Measurements from ENCODE around the gene ARHGAP26.

Gene ARHGAP26

DNA sequence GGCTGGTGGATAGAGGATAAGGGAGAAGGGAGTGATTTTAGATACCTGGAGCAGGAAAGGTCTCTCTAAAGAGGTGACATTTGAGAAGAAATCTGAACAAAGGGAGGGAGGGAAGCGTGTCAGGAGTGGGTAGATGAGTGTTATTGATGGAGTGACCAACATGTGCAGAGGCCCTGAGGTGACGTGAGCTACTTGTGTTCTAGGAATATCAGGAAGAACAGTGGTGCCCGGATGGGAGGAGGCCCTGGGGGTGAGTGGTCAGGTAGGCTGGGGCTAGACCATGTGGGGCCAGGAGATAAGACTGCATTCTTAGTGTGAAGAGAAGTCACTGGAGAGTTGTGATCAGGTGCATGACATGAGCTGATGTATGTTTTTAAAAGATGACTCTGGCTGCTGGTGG lies 256.2 kb downstream of the ARHGAP26 start:
- no peak for DNase-seq

DNA sequence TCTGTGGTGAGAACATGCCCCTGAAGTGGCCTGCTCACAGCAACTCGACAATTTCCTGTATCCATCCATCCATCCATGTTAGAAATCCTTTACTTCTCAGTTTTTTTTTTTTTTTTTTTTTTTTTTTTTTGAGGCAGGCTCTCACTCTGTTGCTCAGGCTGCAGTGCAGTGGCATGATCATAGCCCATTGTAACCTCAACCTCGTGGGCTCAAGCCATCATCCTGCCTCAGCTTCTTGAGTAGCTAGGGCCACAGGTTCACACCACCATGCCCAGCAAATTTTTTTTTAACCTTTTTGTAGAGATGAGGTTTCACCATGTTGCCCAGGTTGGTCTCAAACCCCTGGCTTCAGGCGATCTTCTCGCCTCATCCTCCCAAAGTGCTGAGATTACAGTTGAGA lies 259.1 kb downstream of the ARHGAP26 start:
- DNase-seq: no peak

DNA sequence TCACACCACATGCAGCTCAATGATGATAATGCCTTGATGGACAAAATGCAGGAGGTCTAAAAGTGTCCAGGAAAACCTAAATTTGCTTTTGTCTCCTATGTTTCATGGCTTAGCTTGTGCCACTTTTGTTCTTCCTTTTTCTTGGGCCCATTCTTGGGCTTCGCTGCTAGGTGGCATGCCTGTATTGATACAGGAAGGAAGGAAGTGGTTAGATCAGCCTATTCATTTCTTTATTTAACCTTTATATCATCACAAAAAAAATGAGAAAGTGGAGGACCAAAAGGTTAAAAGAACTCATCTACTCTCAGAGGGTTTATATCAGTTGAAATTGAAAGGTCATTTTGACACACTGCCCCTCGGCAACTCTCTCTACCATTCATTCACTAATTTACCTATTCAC lies 260.2 kb downstream of the ARHGAP26 start:
- DNase-seq: no peak

GRCh38 chr5:143031781-143032580 lies 261.8 kb downstream of the ARHGAP26 start:
- DNase-seq: no peak

- DNase-seq: no peak
Measured at GRCh38 chr5:143032581-143032836, 262.3 kb downstream of the ARHGAP26 start.

- no peak for DNase-seq
Measured at GRCh38 chr5:143033535-143034250, 263.5 kb downstream of the ARHGAP26 start.

DNA sequence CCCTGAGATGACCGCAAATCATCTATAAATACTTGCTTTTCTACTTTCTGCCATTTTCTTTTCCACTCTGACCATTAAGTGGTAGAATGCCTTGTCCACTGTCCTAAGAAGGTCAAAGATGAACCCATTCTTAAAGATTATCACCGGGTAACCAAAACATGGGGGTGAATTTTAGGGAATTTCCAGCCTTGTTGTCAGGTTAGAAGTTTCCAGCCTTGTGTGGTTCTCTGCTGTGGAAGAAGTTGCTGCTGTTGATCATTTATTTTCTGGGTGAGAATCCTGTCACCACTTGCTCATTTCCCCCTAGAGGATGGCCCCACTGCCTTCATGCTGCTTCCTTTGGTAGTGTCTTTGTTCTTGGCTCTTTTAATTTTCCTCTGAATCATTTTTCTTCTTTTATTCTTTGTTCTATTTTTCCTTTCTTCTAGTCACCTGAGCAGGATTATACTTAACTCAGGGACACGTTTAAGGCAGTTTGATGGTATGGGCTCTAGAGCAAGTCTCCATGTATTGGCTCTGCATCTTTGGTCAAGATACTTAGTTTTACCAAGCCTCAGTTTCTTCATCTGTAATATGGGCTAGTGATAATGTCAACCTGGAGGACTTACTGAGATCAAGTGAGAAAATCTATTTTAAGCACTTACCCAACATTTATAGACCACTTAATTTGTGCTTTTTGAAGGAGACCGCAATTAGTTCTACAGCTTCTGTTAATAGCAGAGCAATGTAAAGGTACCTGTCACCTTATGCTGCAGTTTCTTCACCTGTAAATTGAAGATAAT lies 266.2 kb downstream of the ARHGAP26 start:
- DNase-seq: no peak

GRCh38 chr5:143037071-143037470 lies 266.9 kb downstream of the ARHGAP26 start:
- peak; percentile 12 for DNase-seq

DNA sequence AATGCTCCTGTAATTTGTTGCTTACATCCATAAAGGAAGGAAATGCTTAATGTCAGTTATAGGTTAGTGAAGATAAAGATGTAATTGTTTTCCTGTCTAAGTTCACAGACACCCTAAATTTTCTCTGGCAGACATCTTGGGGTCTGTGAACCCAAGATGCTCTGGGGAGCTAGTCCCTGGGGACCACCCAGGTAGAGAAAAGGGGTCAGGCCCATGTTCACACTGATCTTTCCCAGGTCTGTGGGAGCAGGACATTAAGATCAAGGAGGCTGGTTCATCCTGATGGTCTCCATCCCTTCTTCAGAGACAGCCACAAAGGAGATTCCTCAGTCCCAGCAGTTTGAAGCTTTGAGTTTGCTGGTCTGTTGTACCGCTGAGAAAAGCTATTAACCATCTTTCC lies 267.5 kb downstream of the ARHGAP26 start:
- DNase-seq: no peak

DNA sequence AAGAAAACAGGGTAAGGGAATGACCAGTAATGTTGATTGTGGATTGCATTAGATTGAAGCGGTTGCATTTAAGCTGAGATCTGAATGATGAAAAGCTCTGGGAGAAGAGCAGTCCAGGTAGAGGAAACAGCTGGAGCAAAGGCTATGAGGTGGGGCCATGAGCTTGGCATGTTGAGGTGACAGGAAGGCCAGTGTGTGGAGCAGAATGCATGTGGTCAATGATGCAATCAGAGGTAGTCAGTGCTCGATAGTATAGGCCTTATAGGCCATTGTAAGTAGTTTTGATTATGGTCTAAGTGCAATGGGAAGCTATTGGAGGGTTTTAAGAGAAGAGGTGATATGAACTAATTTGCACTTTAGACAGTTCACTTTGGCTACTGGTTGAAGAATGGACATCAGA lies 270.4 kb downstream of the ARHGAP26 start:
- DNase-seq: no peak

DNA sequence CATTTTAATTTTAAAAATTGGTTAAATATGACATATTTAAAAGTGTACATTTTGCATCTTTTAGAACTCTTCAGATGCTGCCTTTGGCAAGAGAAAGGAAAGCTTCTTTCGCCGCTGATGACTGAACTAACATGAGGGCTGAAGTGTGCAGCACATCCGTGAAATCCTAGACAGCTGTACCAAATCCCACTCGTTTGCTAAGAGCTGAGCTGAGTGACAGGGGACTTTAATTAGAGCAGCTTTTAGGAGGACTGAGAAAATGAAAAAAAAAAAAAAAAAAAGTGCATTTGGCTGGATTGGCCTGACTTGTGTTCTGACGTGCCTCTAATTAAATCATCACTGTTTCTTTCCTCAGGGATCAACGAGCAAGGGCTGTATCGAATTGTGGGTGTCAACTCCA lies 271.3 kb downstream of the ARHGAP26 start:
- DNase-seq: no peak

- peak; percentile 48 for DNase-seq
Measured at GRCh38 chr5:143041972-143042770, 272.0 kb downstream of the ARHGAP26 start.

- no peak for DNase-seq
Measured at GRCh38 chr5:143044265-143044664, 274.1 kb downstream of the ARHGAP26 start.

DNA sequence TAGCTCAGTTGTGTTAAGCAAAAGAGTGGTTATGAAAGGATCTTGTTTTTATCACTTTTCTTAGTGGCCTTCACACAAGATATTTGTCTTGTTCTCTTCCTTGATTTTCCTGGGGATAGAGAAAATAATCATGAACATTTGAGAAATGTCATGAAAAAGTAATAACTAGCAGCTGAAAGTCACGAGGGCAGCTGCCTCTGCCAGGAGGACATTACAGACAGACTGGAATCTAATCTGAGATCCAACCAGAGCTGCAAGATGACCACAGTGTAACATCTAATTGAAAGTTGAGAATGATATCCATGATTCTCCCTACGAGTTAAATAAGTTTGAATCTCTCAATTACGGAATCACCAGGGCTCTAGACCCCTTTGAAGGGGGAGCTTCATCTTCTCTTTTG lies 274.9 kb downstream of the ARHGAP26 start:
- no peak for DNase-seq

- no peak for DNase-seq
Measured at GRCh38 chr5:143046314-143046713, 276.1 kb downstream of the ARHGAP26 start.

DNA sequence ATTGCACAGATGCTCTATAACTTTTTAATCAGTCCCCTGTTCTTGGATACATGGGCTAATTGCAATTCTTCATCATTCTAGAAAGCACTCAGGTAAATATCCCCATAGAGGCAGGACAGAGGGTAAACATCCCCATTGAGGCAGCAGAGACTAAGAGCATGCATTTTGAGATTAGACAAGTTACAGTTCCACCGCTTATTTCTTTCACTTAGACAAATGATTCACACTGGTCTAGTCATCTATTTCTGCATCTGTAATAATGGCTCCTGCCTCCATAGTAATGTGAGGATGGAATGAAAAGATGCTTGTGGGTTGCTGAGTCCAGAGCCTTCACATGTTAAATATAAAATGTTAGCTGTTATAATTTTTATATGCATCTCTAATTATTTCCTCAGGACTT lies 276.9 kb downstream of the ARHGAP26 start:
- DNase-seq: no peak

DNA sequence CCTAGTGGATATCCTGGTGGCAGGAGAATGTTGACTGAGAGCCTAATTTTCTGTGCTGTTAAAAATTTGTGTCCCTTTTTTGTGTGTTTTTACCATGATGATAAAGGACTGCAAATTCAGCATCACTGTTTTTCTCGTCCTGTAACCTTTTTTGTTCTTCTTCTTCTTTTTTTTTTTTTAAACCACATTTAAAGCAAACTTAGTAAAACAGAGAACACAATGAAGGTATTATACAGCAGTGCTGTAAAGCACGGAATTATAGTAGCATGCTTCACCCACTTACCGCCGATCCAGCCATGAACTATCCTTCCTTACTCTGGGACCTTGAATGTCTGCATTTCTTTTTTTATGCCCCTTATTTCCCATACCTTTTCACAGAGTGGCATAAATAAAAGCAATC lies 280.0 kb downstream of the ARHGAP26 start:
- DNase-seq: no peak

DNA sequence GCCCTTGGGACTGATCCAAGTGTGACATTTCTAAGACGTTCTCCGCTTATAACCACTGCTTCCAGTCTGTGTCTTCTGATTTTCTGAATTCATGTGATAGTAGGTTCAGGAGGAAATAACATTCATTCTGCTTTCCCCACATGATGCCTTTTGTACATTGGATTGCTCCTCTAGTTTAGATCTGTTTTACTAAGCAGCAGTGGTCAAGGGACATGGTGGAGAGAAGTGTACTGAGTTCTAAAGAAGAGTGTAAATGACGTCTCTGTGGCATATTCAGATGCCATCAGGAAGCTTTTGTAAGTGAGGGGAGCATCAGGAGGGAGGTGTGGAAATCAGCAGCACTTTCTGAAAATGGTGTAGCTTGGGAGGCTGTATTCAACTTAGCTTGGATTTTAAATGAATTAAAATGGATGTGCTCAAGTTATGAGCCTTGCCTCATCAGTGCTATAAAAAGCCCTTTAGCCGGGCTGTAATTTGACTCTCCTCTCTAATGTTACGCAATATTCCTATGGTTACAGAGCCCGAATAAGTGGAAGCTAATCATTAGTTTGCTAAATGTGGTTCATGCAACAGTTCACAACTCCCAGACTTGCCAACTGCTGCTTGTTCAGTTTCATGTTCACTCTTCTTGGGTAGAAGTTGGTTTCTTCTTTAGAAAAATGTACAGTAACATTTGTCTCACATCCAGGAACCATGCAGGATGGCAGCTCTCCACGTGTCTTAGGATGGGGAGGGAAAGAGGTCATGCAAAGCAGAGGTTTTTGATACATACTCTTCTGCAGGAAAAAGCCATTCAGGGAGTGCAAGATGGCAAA lies 281.3 kb downstream of the ARHGAP26 start:
- peak; percentile 62 for DNase-seq

GRCh38 chr5:143052967-143053682 lies 282.9 kb downstream of the ARHGAP26 start:
- no peak for DNase-seq

DNA sequence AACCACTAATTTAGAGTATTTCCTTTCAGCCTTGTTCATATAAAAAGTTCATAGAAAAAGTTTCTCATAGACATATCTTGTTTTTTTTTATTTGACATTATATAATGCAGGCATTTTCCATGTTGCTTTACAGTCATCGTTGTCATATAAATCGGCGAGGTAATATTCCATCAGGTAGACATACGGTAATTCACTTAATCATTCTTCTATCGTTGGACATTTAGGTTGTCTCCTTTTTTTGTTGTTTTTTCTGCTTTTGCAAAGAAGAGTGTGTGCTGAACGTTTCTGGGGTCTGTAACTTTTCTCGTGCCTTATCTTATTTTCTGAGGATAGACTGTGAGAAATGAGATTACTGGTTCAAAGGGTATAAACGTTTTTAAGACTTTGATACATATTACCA lies 283.6 kb downstream of the ARHGAP26 start:
- no peak for DNase-seq

DNA sequence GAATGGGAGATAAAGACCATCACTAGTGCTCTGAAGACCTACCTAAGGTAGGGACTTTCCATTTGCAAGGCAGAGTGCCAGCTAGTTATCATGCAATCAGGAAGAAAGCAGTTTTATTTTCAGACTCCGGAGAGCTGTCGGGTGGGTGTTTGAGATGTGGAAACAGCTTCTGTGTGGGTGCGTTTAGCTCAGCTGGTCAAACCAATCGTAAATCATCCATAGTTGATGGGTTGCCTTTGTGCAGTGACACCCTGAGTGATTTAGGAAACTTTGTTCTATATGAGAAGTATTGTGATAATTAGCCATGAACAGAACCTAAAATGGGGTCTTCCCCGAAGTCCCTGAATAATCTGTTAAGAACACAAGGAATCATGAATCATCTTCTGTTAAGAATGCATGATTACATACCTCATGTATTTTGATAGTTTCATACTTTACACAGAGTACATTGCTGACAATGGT lies 284.3 kb downstream of the ARHGAP26 start:
- no peak for DNase-seq
